ENCODE data around the gene KLHL25.

The KLHL25 gene

DNA sequence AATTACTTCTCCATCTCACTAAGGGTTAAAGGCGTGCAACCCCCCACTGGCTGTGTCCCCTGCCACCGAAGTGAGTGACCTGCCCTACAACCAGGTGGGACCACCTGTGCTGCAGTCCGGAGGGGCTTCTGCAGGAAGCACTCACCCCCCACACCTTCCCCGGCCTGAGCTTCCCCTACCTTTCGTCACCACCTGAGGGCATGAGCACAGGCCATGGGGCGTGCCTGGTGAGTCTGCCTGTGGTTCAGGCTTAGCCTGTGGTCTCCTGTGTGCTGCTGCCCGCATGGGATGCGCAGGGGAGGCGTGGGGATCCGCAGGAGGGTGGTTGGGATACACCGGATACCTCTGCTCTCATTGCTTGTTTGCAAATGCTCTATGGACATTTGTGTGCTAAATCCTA lies 46.0 kb downstream of the KLHL25 start:
- H4K12ac ChIP-seq (ENCODE audit: low read depth, low read length) = no peak overlapping the region
- no peak overlapping the region for H3K4me2 ChIP-seq (ENCODE audit: low read length)
- H4K8ac ChIP-seq (ENCODE audit: low read depth, low read length) = no peak overlapping the region
- H4K91ac ChIP-seq (ENCODE audit: low read depth, low read length) = no peak overlapping the region
- no peaks in the 10 kb centered on the region for H3K79me1 ChIP-seq (ENCODE audit: low read length)
- H2AK5ac ChIP-seq (ENCODE audit: low read length) = no peak overlapping the region
- no peak overlapping the region for H3K23ac ChIP-seq (ENCODE audit: low read length)
- H2BK12ac ChIP-seq (ENCODE audit: low read length) = no peak overlapping the region
- WGBS (ENCODE audit: extremely low coverage, insufficient coverage, insufficient read length) = no CpG with 5 or more reads among the region's 11 CpGs
- H2BK5ac ChIP-seq (ENCODE audit: low read depth, low read length, poor library complexity) = no peak overlapping the region
- DNase-seq = peak; percentile 57 to 70
- H3K9ac ChIP-seq (ENCODE audit: low read length) = no peak overlapping the region
- no peak overlapping the region for H2AFZ ChIP-seq (ENCODE audit: insufficient read depth, low read length, poor library complexity)
- H2BK120ac ChIP-seq (ENCODE audit: insufficient read depth, low read length, poor library complexity) = no peak overlapping the region
- H3K4me3 ChIP-seq (ENCODE audit: low read depth, low read length) = no peak overlapping the region
- H3K4ac ChIP-seq (ENCODE audit: low read depth, low read length) = no peak overlapping the region
- no peak overlapping the region for H3K14ac ChIP-seq (ENCODE audit: low read length)
- no peak overlapping the region for H3K27ac ChIP-seq (ENCODE audit: low read depth, low read length)
- H3K79me2 ChIP-seq (ENCODE audit: control insufficient read depth, insufficient read depth, low read length, poor library complexity) = no peaks in the 10 kb centered on the region
- H3K4me1 ChIP-seq (ENCODE audit: control insufficient read depth in 1 of 2, insufficient read depth in 2 of 2, low read length in 2 of 2) = peaks cover 0 to 2% of the 10 kb centered on the region in 2 experiments
- no peak overlapping the region for H3K18ac ChIP-seq (ENCODE audit: low read length)
- no peaks in the 10 kb centered on the region for H3K27me3 ChIP-seq (ENCODE audit: insufficient read depth, low read length)
- H3K36me3 ChIP-seq (ENCODE audit: control insufficient read depth in 1 of 2, insufficient read depth in 2 of 2, low read length in 2 of 2) = peaks cover 38 to 46% of the 10 kb centered on the region in 2 experiments
- no peaks in the 10 kb centered on the region for H3K9me3 ChIP-seq (ENCODE audit: insufficient read depth, low read depth, low read length)

DNA sequence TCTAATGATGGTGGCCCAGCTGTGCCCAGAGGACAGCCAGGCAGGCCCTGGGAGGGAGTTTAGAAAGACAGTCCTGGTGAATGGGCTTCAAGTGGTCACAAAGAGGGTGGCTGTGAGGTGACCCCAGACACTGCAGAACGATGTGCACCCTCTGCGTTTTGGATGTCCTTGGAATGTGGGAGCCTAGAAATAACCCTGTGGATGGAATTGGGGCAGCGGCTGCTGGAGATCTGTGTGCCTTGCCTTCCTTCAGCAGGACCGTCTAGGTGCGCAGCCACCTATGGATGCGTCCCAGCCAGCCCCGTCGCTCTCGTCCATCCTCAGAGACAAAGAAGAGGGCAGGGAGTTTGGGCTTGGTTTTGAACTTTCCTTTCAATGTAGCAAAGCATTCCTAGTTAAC lies 46.5 kb downstream of the KLHL25 start:
- Histone ChIP-seq H3K9me3 (ENCODE audit: insufficient read depth, low read depth, low read length) (no peaks in the 10 kb centered on the region), H3K14ac (ENCODE audit: low read length) (no peak overlapping the region), H2BK120ac (ENCODE audit: insufficient read depth, low read length, poor library complexity) (no peak overlapping the region), H3K79me1 (ENCODE audit: low read length) (no peaks in the 10 kb centered on the region), H4K12ac (ENCODE audit: low read depth, low read length) (no peak overlapping the region), H3K27me3 (ENCODE audit: insufficient read depth, low read length) (no peaks in the 10 kb centered on the region), H3K4me1 (ENCODE audit: control insufficient read depth in 1 of 2, insufficient read depth in 2 of 2, low read length in 2 of 2) (peaks cover 0 to 2% of the 10 kb centered on the region in 2 experiments), H3K23ac (ENCODE audit: low read length) (no peak overlapping the region), H3K4ac (ENCODE audit: low read depth, low read length) (no peak overlapping the region), H2BK5ac (ENCODE audit: low read depth, low read length, poor library complexity) (no peak overlapping the region), H2BK12ac (ENCODE audit: low read length) (no peak overlapping the region), H3K4me3 (ENCODE audit: low read depth, low read length) (no peak overlapping the region), H4K8ac (ENCODE audit: low read depth, low read length) (no peak overlapping the region), H3K4me2 (ENCODE audit: low read length) (no peak overlapping the region), H3K9ac (ENCODE audit: low read length) (no peak overlapping the region), H2AK5ac (ENCODE audit: low read length) (no peak overlapping the region), H4K91ac (ENCODE audit: low read depth, low read length) (no peak overlapping the region), H3K18ac (ENCODE audit: low read length) (no peak overlapping the region), H3K27ac (ENCODE audit: low read depth, low read length) (no peak overlapping the region), H3K36me3 (ENCODE audit: control insufficient read depth in 1 of 2, insufficient read depth in 2 of 2, low read length in 2 of 2) (peaks cover 44 to 47% of the 10 kb centered on the region in 2 experiments), H3K79me2 (ENCODE audit: control insufficient read depth, insufficient read depth, low read length, poor library complexity) (no peaks in the 10 kb centered on the region), H2AFZ (ENCODE audit: insufficient read depth, low read length, poor library complexity) (no peak overlapping the region)
- no peak for DNase-seq
- WGBS (ENCODE audit: extremely low coverage, insufficient coverage, insufficient read length) = no CpG with 5 or more reads among the region's 9 CpGs

DNA sequence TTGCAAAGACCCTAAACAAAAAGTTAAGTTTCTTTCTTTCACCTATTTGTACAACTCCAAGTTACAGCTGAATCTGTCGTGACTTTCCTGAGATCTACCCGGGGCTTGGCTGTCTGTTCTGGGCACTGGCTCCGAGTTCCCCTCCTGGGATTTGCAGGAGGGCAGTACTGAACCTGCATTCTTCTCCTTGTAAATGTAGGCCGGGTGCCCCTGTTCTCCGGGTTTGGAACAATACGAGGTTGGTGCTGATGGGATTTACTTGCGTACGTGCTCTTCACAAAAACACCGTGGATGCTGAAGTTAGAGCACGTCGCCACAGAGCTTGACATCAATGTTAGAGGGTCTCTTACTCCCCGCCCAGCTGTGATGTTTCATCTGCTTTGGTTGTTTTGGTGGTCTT lies 48.1 kb downstream of the KLHL25 start:
- H3K4me3 ChIP-seq (ENCODE audit: low read depth, low read length) = no peak overlapping the region
- no peak overlapping the region for H2AFZ ChIP-seq (ENCODE audit: insufficient read depth, low read length, poor library complexity)
- DNase-seq = no peak
- no peak overlapping the region for H3K14ac ChIP-seq (ENCODE audit: low read length)
- H3K18ac ChIP-seq (ENCODE audit: low read length) = no peak overlapping the region
- no CpG with 5 or more reads among the region's 12 CpGs for WGBS (ENCODE audit: extremely low coverage, insufficient coverage, insufficient read length)
- no peak overlapping the region for H3K23ac ChIP-seq (ENCODE audit: low read length)
- H2AK5ac ChIP-seq (ENCODE audit: low read length) = no peak overlapping the region
- H3K4ac ChIP-seq (ENCODE audit: low read depth, low read length) = no peak overlapping the region
- H3K4me2 ChIP-seq (ENCODE audit: low read length) = no peak overlapping the region
- H3K4me1 ChIP-seq (ENCODE audit: control insufficient read depth in 1 of 2, insufficient read depth in 2 of 2, low read length in 2 of 2) = peaks cover 0 to 2% of the 10 kb centered on the region in 2 experiments
- H2BK12ac ChIP-seq (ENCODE audit: low read length) = no peak overlapping the region
- no peak overlapping the region for H3K27ac ChIP-seq (ENCODE audit: low read depth, low read length)
- no peaks in the 10 kb centered on the region for H3K79me2 ChIP-seq (ENCODE audit: control insufficient read depth, insufficient read depth, low read length, poor library complexity)
- H3K9ac ChIP-seq (ENCODE audit: low read length) = no peak overlapping the region
- H3K9me3 ChIP-seq (ENCODE audit: insufficient read depth, low read depth, low read length) = no peaks in the 10 kb centered on the region
- H2BK120ac ChIP-seq (ENCODE audit: insufficient read depth, low read length, poor library complexity) = no peak overlapping the region
- H4K12ac ChIP-seq (ENCODE audit: low read depth, low read length) = no peak overlapping the region
- no peak overlapping the region for H4K91ac ChIP-seq (ENCODE audit: low read depth, low read length)
- H3K27me3 ChIP-seq (ENCODE audit: insufficient read depth, low read length) = no peaks in the 10 kb centered on the region
- peaks cover 45 to 58% of the 10 kb centered on the region in 2 experiments for H3K36me3 ChIP-seq (ENCODE audit: control insufficient read depth in 1 of 2, insufficient read depth in 2 of 2, low read length in 2 of 2)
- no peaks in the 10 kb centered on the region for H3K79me1 ChIP-seq (ENCODE audit: low read length)
- H2BK5ac ChIP-seq (ENCODE audit: low read depth, low read length, poor library complexity) = no peak overlapping the region
- H4K8ac ChIP-seq (ENCODE audit: low read depth, low read length) = no peak overlapping the region

DNA sequence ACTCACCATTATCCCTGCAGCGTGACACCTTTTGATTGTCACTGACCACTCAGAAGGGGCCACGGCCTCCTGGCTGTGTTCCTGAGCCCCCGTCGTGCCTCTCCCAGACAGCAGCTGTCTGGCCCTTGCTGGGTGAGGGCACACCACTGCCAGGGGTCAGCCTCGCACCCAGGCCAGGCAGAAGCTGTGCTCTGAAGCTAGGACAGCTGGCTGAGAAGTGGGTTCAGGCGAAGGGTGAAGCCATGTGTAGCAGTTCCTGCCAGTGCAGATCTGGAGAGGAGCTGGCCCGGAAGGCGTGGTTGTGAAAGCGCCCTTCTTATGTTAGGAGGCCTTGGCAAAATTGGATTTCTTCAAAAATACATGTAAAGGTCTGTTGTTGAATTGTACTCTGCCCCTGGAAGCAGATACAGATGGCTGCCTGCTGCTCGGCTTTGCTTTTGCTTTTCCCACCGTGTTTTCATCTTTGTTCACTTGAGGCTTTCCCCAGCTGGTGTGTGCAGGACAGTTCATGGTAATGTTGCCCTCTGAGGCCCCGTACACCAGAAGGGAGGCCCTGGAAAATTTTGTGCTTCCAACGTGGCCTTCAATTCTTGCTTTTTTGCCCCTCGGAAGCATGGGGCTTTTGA lies 49.1 kb downstream of the KLHL25 start:
- Histone ChIP-seq H2BK12ac (ENCODE audit: low read length) (no peak overlapping the region), H3K14ac (ENCODE audit: low read length) (no peak overlapping the region), H3K79me1 (ENCODE audit: low read length) (no peaks in the 10 kb centered on the region), H2AK5ac (ENCODE audit: low read length) (no peak overlapping the region), H2BK5ac (ENCODE audit: low read depth, low read length, poor library complexity) (no peak overlapping the region), H3K4me2 (ENCODE audit: low read length) (no peak overlapping the region), H4K91ac (ENCODE audit: low read depth, low read length) (no peak overlapping the region), H3K23ac (ENCODE audit: low read length) (no peak overlapping the region), H3K4me3 (ENCODE audit: low read depth, low read length) (peak overlapping the region; percentile 16), H2BK120ac (ENCODE audit: insufficient read depth, low read length, poor library complexity) (no peak overlapping the region), H3K4me1 (ENCODE audit: control insufficient read depth in 1 of 2, insufficient read depth in 2 of 2, low read length in 2 of 2) (no peaks in the 10 kb centered on the region), H4K8ac (ENCODE audit: low read depth, low read length) (no peak overlapping the region), H3K36me3 (ENCODE audit: control insufficient read depth in 1 of 2, insufficient read depth in 2 of 2, low read length in 2 of 2) (peaks cover 52 to 66% of the 10 kb centered on the region in 2 experiments), H3K9ac (ENCODE audit: low read length) (no peak overlapping the region), H3K27me3 (ENCODE audit: insufficient read depth, low read length) (no peaks in the 10 kb centered on the region), H4K12ac (ENCODE audit: low read depth, low read length) (no peak overlapping the region), H3K79me2 (ENCODE audit: control insufficient read depth, insufficient read depth, low read length, poor library complexity) (no peaks in the 10 kb centered on the region), H3K9me3 (ENCODE audit: insufficient read depth, low read depth, low read length) (no peaks in the 10 kb centered on the region), H3K27ac (ENCODE audit: low read depth, low read length) (no peak overlapping the region), H2AFZ (ENCODE audit: insufficient read depth, low read length, poor library complexity) (no peak overlapping the region), H3K4ac (ENCODE audit: low read depth, low read length) (no peak overlapping the region), H3K18ac (ENCODE audit: low read length) (no peak overlapping the region)
- no CpG with 5 or more reads among the region's 14 CpGs for WGBS (ENCODE audit: extremely low coverage, insufficient coverage, insufficient read length)
- DNase-seq = no peak
